Activated CD4-positive, alpha-beta memory T cell treated with anti-CD3 and anti-CD28 coated beads, Interleukin-2, amount 10 ng/mL, durations not matched to agents 7 days and 5 days (primary cell): ENCODE measurements around the gene MCTP1. TPM values are rescaled to one million over a fixed set of nuclear protein-coding genes. Genes with fewer than 3 reads are reported as not detected.

ENCODE experiments used
- CTCF ChIA-PET: fragments of 350-600 bp; sonication (Branson Sonifier 250); formaldehyde crosslinking; loops from one replicate; lab custom pipeline; 2021; ENCODE audit warnings: antibody characterized with exemption, inconsistent platforms; lab: Charles Lee
- POLR2A ChIA-PET: fragments of 350-600 bp; sonication (Branson Sonifier 250); formaldehyde crosslinking; loops from one replicate; lab custom pipeline; 2021; ENCODE audit warnings: antibody characterized with exemption; lab: Charles Lee
- DNase-seq: peaks from one replicate; pipeline ENCODE4 v3.0.0-alpha.2; 2020
- H3K27ac Mint-ChIP-seq: one replicate; pipeline ENCODE4 v1.8.0; 2021; ENCODE audit warnings: mild to moderate bottlenecking, mixed read lengths
- H3K27me3 Mint-ChIP-seq: one replicate; pipeline ENCODE4 v1.8.0; 2021; ENCODE audit warnings: mixed read lengths
- H3K36me3 Mint-ChIP-seq: one replicate; pipeline ENCODE4 v1.8.0; 2021; ENCODE audit warnings: low read depth, mixed read lengths
- H3K4me1 Mint-ChIP-seq: one replicate; pipeline ENCODE4 v1.8.0; 2021; ENCODE audit warnings: mixed read lengths
- H3K4me3 Mint-ChIP-seq: one replicate; pipeline ENCODE4 v1.8.0; 2021; ENCODE audit warnings: mild to moderate bottlenecking, mixed read lengths
- H3K9me3 Mint-ChIP-seq: one replicate; pipeline ENCODE4 v1.8.0; 2021; ENCODE audit warnings: mixed read lengths
- total RNA-seq, 2 experiments: library from RNA; stranded (reverse); gene quantifications; one replicate each; pipeline ENCODE4 v1.2.3, GENCODE V29; 2021

The MCTP1 gene
- total RNA-seq, 2 experiments from 2014 or later, result not detected

GRCh38 chr5:94775088-94775487, 509.8 kb downstream of the MCTP1 start:
- Mint-ChIP-seq H3K27me3 (peaks cover 35% of the 10 kb centered on the region), H3K9me3 (peaks cover 2% of the 10 kb centered on the region), H3K4me3 (no peak overlapping the region), H3K27ac (no peak overlapping the region), H3K36me3 (no peaks in the 10 kb centered on the region), H3K4me1 (no peaks in the 10 kb centered on the region)
- CTCF ChIA-PET, result no interaction called here
- no peak for DNase-seq
- POLR2A ChIA-PET, result no interaction called here

DNA sequence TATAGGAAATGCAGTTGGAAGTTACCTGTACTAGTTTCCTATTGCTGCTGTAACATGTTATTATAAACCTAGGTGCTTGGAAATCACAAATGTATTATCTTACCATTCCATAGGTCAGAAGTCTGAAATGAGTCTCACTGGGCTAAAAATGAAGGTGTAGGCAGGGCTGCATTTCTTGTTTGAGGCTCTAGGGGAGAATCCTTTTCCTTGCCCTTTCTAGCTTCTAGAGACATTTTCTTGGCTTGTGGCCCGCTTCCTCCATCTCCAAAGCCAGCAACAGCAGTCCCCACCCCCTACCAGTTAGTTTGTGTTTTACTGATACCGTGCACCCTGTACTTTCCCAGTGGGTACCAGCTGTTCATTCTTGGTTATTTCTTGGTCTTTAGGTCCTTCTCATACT, 513.2 kb downstream of the MCTP1 start:
- Mint-ChIP-seq H3K27me3 (peaks cover 36% of the 10 kb centered on the region), H3K9me3 (peaks cover 2% of the 10 kb centered on the region), H3K4me3 (no peak overlapping the region), H3K27ac (no peak overlapping the region), H3K4me1 (no peaks in the 10 kb centered on the region), H3K36me3 (no peaks in the 10 kb centered on the region)
- POLR2A ChIA-PET, result no interaction called here
- DNase-seq, result no peak
- CTCF ChIA-PET, result no interaction called here

DNA sequence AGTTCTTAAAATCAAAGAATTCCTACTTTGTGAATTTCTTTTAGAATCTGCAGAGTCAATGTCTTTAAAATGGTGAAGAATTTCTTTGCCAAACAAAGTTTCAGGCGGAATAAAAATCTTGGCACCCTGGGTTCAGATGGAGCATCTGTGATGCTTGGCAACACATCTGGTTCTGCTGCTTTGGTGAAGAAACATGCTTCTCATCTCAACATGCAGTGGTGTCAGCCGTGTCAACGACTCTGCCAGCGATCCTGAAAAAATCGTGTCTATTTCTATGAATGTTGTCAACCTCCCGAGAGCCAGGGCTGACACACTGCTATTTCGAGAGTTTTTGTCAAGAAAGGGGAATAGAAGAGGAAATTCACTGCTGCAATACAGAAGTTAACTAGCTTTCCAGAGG, 514.9 kb downstream of the MCTP1 start:
- POLR2A ChIA-PET, result no interaction called here
- no peaks in the 10 kb centered on the region for H3K4me1 Mint-ChIP-seq
- H3K27me3 Mint-ChIP-seq, result peaks cover 31% of the 10 kb centered on the region
- H3K36me3 Mint-ChIP-seq, result no peaks in the 10 kb centered on the region
- no peak overlapping the region for H3K27ac Mint-ChIP-seq
- peaks cover 2% of the 10 kb centered on the region for H3K9me3 Mint-ChIP-seq
- CTCF ChIA-PET, result no interaction called here
- H3K4me3 Mint-ChIP-seq, result no peak overlapping the region
- DNase-seq, result no peak

DNA sequence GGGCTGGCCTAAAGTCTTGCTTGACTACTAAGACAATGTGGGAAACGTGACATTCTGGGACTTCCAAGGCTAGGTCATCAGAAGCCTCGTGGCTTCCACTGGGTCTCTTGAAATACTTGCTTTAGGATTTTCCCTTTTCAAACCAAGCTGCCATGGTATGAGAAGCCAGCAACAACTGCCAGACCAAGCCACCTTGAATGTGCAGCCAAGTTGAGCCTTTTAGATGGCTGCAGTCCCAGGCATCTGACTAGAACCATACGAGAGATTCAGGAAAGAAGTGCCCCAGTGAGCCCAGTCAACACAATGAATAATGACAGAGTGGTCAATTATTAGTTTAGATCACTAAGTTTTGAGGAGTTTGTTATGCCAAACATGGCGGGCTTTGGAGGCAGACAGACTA, 523.1 kb downstream of the MCTP1 start:
- no peak overlapping the region for H3K27ac Mint-ChIP-seq
- no peaks in the 10 kb centered on the region for H3K4me1 Mint-ChIP-seq
- peaks cover 8% of the 10 kb centered on the region for H3K27me3 Mint-ChIP-seq
- DNase-seq, result no peak
- H3K4me3 Mint-ChIP-seq, result no peak overlapping the region
- ChIA-PET POLR2A (no interaction called here), CTCF (no interaction called here)
- H3K36me3 Mint-ChIP-seq, result no peaks in the 10 kb centered on the region
- no peaks in the 10 kb centered on the region for H3K9me3 Mint-ChIP-seq

DNA sequence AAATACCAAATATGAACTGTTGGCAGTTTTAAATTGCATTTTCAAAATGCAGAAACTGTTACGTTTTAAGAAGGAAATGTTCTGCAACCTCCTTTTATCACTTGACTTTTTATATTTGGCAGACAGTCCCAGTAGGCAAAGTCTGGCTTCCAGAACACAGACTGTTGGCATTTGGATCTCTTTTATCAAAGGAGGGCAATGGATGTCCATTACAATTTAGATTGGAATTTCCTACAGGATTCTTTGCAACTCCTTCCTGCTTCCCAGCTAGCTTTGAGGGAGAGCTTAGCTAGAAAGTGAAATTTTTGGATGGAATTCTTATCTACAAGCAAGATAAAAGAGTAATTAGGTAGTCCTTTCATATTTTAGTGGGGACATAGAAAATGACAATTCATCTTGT, 523.8 kb downstream of the MCTP1 start:
- peaks cover 5% of the 10 kb centered on the region for H3K27me3 Mint-ChIP-seq
- POLR2A ChIA-PET, result no interaction called here
- no peak for DNase-seq
- H3K4me3 Mint-ChIP-seq, result no peak overlapping the region
- H3K4me1 Mint-ChIP-seq, result no peaks in the 10 kb centered on the region
- no peaks in the 10 kb centered on the region for H3K36me3 Mint-ChIP-seq
- H3K9me3 Mint-ChIP-seq, result no peaks in the 10 kb centered on the region
- H3K27ac Mint-ChIP-seq, result no peak overlapping the region
- CTCF ChIA-PET, result no interaction called here

GRCh38 chr5:94759961-94760360, 524.9 kb downstream of the MCTP1 start:
- Mint-ChIP-seq H3K27ac (no peak overlapping the region), H3K4me1 (no peaks in the 10 kb centered on the region), H3K27me3 (peaks cover 5% of the 10 kb centered on the region), H3K9me3 (no peaks in the 10 kb centered on the region), H3K4me3 (no peak overlapping the region), H3K36me3 (no peaks in the 10 kb centered on the region)
- no peak for DNase-seq
- CTCF ChIA-PET, result interaction anchor here (1.3 kb wide), 1 partner anchor 91 kb away, joined by 3 read pairs; no protein-coding TSS in a partner anchor
- POLR2A ChIA-PET, result no interaction called here

DNA sequence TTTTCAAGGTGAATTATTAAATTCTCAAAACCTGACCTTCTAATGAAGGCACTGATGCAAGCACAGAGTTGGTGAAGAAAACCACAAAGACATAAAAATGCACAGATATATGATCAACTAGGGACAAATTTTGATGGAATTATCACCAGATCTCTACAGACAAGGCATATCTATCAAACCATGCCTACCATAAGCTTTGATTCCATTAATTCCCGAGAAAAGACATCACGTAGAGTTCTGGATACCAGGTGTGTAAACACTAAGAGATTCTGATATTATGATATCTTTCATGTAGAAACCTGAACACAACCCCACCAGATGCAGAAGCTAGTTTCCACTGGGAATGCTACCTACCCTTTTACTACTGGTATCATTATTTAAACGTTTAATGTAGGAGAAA, 525.9 kb downstream of the MCTP1 start:
- Mint-ChIP-seq H3K4me1 (no peaks in the 10 kb centered on the region), H3K9me3 (no peaks in the 10 kb centered on the region), H3K4me3 (no peak overlapping the region), H3K27me3 (peaks cover 5% of the 10 kb centered on the region), H3K36me3 (no peaks in the 10 kb centered on the region), H3K27ac (no peak overlapping the region)
- POLR2A ChIA-PET, result no interaction called here
- no peak for DNase-seq
- CTCF ChIA-PET, result interaction anchor here (1.3 kb wide), 1 partner anchor 91 kb away, joined by 3 read pairs; no protein-coding TSS in a partner anchor

- DNase-seq, result no peak
- no peak overlapping the region for H3K4me3 Mint-ChIP-seq
- no peaks in the 10 kb centered on the region for H3K36me3 Mint-ChIP-seq
- H3K27me3 Mint-ChIP-seq, result peaks cover 5% of the 10 kb centered on the region
- H3K27ac Mint-ChIP-seq, result no peak overlapping the region
- ChIA-PET CTCF (no interaction called here), POLR2A (no interaction called here)
- no peaks in the 10 kb centered on the region for H3K9me3 Mint-ChIP-seq
- H3K4me1 Mint-ChIP-seq, result no peaks in the 10 kb centered on the region
Observed at GRCh38 chr5:94754824-94755223, 530.1 kb downstream of the MCTP1 start.

DNA sequence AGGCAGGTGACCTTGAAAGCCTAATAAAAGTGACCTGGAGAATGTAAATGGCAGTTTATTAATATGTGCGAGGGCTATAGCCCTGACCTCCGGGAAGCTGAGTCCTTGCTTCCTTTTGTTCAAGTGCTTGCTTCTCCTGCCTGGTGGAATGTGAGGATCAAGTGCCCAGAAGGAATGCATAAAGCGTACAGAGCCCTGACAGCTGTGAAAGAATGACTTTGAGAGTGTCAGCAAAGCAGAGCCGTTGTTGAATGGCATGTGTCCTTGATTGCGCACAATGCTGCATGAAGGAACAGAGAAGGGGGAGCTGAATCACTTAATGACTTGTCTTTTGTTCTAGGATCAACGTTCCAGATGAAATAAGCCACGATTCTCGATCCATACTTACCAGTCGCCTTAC, 533.4 kb downstream of the MCTP1 start:
- POLR2A ChIA-PET, result no interaction called here
- no peaks in the 10 kb centered on the region for H3K27me3 Mint-ChIP-seq
- no peaks in the 10 kb centered on the region for H3K9me3 Mint-ChIP-seq
- H3K36me3 Mint-ChIP-seq, result no peaks in the 10 kb centered on the region
- no peak for DNase-seq
- H3K27ac Mint-ChIP-seq, result no peak overlapping the region
- CTCF ChIA-PET, result no interaction called here
- H3K4me3 Mint-ChIP-seq, result no peak overlapping the region
- no peaks in the 10 kb centered on the region for H3K4me1 Mint-ChIP-seq

DNA sequence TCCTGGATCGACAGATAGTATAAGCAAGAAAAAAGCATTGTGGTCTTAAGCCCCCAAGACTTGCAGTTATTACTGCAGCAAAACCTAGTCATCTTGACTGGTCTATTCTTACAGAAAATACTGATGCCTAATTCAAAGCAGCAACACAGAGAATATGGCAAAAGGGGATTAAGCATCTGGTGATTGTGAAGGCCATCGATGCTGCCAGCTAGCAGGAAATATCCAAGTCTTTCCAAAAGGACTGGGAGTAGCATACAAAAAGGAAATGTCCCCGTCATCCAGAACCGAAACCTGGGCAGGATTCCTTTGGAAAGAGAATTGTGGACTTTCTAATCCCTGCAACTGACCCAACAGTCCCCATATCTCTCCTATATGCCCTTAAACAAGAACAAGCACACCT, 534.2 kb downstream of the MCTP1 start:
- CTCF ChIA-PET, result no interaction called here

GRCh38 chr5:94749042-94749441, 535.9 kb downstream of the MCTP1 start:
- ChIA-PET CTCF (no interaction called here), POLR2A (no interaction called here)
- no peak for DNase-seq
- Mint-ChIP-seq H3K27ac (no peak overlapping the region), H3K9me3 (no peaks in the 10 kb centered on the region), H3K4me3 (no peak overlapping the region), H3K4me1 (no peaks in the 10 kb centered on the region), H3K27me3 (no peaks in the 10 kb centered on the region), H3K36me3 (no peaks in the 10 kb centered on the region)

More for the DNA sequence above, 534.2 kb downstream of the MCTP1 start:
- Mint-ChIP-seq H3K27me3 (no peaks in the 10 kb centered on the region), H3K36me3 (no peaks in the 10 kb centered on the region), H3K27ac (no peak overlapping the region), H3K4me3 (no peak overlapping the region), H3K4me1 (no peaks in the 10 kb centered on the region), H3K9me3 (no peaks in the 10 kb centered on the region)
- POLR2A ChIA-PET, result no interaction called here
- DNase-seq, result no peak

GRCh38 chr5:94748212-94748611, 536.7 kb downstream of the MCTP1 start:
- CTCF ChIA-PET, result interaction anchor here (1.2 kb wide), 1 partner anchor 11 kb away, joined by 3 read pairs; no protein-coding TSS in a partner anchor
- no peaks in the 10 kb centered on the region for H3K9me3 Mint-ChIP-seq
- DNase-seq, result no peak
- no peak overlapping the region for H3K27ac Mint-ChIP-seq
- POLR2A ChIA-PET, result no interaction called here
- H3K4me3 Mint-ChIP-seq, result no peak overlapping the region
- no peaks in the 10 kb centered on the region for H3K4me1 Mint-ChIP-seq
- H3K27me3 Mint-ChIP-seq, result no peaks in the 10 kb centered on the region
- no peaks in the 10 kb centered on the region for H3K36me3 Mint-ChIP-seq

GRCh38 chr5:94747371-94747770, 537.5 kb downstream of the MCTP1 start:
- no peak for DNase-seq
- H3K9me3 Mint-ChIP-seq, result no peaks in the 10 kb centered on the region
- H3K4me3 Mint-ChIP-seq, result no peak overlapping the region
- ChIA-PET POLR2A (no interaction called here), CTCF (interaction anchor here (1.2 kb wide), 1 partner anchor 10 kb away, joined by 3 read pairs; no protein-coding TSS in a partner anchor)
- no peak overlapping the region for H3K27ac Mint-ChIP-seq
- H3K36me3 Mint-ChIP-seq, result no peaks in the 10 kb centered on the region
- no peaks in the 10 kb centered on the region for H3K4me1 Mint-ChIP-seq
- H3K27me3 Mint-ChIP-seq, result no peaks in the 10 kb centered on the region

GRCh38 chr5:94746731-94747124, 538.2 kb downstream of the MCTP1 start:
- POLR2A ChIA-PET, result no interaction called here
- H3K27ac Mint-ChIP-seq, result no peak overlapping the region
- no peaks in the 10 kb centered on the region for H3K4me1 Mint-ChIP-seq

More at GRCh38 chr5:94746731-94747124, 538.2 kb downstream of the MCTP1 start:
- Mint-ChIP-seq H3K36me3 (no peaks in the 10 kb centered on the region), H3K27me3 (no peaks in the 10 kb centered on the region), H3K4me3 (no peak overlapping the region), H3K9me3 (no peaks in the 10 kb centered on the region)
- no peak for DNase-seq
- CTCF ChIA-PET, result no interaction called here
